ENCODE measurements around the gene DOHH. TPM values are rescaled to one million over a fixed set of nuclear protein-coding genes. Genes with fewer than 3 reads are reported as not detected.

The DOHH gene
- total RNA-seq, 4 donors from 2014 or later: 15.3 to 59.5 (median 42.8) TPM

DNA sequence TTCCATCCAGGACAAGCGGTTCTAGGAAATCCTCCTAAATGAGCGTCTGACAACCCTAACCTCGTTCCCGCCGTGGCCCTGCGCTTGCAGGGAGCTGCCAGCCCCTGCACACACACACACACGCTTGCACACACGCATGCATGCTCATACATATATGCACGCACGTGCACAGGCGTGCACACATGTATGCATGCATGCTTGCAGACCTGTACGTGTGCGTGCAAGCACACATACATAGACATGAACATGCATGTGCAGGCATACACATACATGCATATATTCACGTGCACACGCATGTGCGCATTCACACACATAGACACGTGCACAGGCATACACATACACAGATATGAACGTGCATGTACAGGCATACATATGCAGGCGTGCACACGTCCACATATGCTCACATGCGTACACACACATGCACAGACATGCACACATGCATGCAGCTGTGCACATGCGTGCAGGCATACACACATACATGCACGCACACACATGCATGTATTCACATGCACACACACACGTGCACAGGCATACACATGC is 55.7 kb downstream of the DOHH start:
- no peak overlapping the region for H3K4me3 ChIP-seq
- peaks cover 51 to 53% of the 10 kb centered on the region in 2 donors for H3K4me1 ChIP-seq
- H3K9me3 ChIP-seq: no peaks in the 10 kb centered on the region
- in situ Hi-C loops (cut with MboI; ENCODE audit: low sequenced_read_pairs in 4 of 4): no loop called here
- ATAC-seq: no peak
- intact Hi-C loops (cut with DNase I; ENCODE audit: low total_unique reads): no loop called here
- H3K27me3 ChIP-seq: no peaks in the 10 kb centered on the region
- H3K36me3 ChIP-seq: peaks cover 0 to 21% of the 10 kb centered on the region in 2 donors
- peak overlapping the region; percentile 88 to 91 (median 88) for H3K27ac ChIP-seq
- peak in 1 of 2 donors; percentile 12 for DNase-seq
- no peak for TF ChIP-seq POLR2A (IDR thresholded peaks at IDR 0.05)
- TF ChIP-seq, protein P1, sequence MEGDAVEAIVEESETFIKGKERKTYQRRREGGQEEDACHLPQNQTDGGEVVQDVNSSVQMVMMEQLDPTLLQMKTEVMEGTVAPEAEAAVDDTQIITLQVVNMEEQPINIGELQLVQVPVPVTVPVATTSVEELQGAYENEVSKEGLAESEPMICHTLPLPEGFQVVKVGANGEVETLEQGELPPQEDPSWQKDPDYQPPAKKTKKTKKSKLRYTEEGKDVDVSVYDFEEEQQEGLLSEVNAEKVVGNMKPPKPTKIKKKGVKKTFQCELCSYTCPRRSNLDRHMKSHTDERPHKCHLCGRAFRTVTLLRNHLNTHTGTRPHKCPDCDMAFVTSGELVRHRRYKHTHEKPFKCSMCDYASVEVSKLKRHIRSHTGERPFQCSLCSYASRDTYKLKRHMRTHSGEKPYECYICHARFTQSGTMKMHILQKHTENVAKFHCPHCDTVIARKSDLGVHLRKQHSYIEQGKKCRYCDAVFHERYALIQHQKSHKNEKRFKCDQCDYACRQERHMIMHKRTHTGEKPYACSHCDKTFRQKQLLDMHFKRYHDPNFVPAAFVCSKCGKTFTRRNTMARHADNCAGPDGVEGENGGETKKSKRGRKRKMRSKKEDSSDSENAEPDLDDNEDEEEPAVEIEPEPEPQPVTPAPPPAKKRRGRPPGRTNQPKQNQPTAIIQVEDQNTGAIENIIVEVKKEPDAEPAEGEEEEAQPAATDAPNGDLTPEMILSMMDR (IDR thresholded peaks at IDR 0.05 in 4 of 5, conservative IDR thresholded peaks at IDR 0.05 in 1 of 5): no peak

DNA sequence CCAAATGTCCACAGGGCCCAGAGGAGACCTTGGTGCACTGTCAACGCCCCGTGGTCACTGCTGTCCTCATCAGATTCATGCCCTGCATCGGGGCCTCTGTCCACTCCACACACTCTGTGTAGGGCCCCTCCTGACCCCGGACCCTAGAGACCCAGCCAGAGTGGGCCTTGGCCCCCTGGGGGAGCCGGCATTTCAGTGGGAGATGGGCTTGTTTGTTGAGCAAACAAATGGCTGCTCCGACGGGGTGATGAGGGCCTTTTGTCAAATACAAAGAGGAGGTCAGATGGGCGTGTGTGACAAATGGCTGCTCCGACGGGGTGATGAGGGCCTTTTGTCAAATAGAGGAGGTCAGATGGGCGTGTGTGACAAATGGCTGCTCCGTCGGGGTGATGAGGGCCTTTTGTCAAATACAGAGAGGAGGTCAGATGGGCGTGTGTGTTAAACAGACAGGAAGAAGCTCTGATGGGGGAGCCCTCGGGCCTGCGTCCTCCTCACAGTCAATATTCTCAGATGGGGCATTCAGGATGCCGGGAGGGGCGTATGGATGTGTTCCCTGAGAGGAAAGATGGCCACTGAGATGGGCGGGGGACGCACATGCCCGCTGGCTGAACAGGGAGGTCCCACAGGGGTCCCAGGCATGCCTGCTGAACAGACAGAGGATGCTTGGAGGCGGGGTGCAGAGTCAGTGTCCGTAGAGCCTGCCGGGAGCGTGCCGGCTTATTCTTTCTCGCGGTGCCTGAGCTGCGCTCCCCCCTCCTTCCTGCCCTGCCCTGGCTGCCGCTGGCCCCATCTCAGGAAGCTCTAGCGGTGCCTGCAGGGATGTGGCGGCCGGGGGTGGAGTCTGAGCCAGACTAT is 56.4 kb downstream of the DOHH start:
- Histone ChIP-seq H3K27me3 (no peaks in the 10 kb centered on the region), H3K27ac (peak overlapping the region; percentile 76 to 89 (median 85)), H3K4me1 (peaks cover 51 to 53% of the 10 kb centered on the region in 2 donors), H3K4me3 (no peak overlapping the region), H3K9me3 (no peaks in the 10 kb centered on the region), H3K36me3 (peaks cover 0 to 14% of the 10 kb centered on the region in 2 donors)
- DNase-seq: peak in 1 of 2 donors; percentile 50
- TF ChIP-seq POLR2A (IDR thresholded peaks at IDR 0.05): no peak
- TF ChIP-seq, protein P1 (IDR thresholded peaks at IDR 0.05 in 4 of 5, conservative IDR thresholded peaks at IDR 0.05 in 1 of 5): no peak
- in situ Hi-C loops (cut with MboI; ENCODE audit: low sequenced_read_pairs in 4 of 4) (no loop called here), intact Hi-C loops (cut with DNase I; ENCODE audit: low total_unique reads) (no loop called here)
- ATAC-seq: peak in 1 of 2 donors; percentile 22

GRCh38 chr19:3442487-3443071 is 57.9 kb downstream of the DOHH start:
- Histone ChIP-seq H3K4me3 (no peak overlapping the region), H3K36me3 (peaks cover 0 to 18% of the 10 kb centered on the region in 2 donors), H3K27me3 (no peaks in the 10 kb centered on the region), H3K9me3 (no peaks in the 10 kb centered on the region), H3K27ac (peak overlapping the region; percentile 76 to 89 (median 85)), H3K4me1 (peaks cover 51 to 53% of the 10 kb centered on the region in 2 donors)
- intact Hi-C loops (cut with DNase I; ENCODE audit: low total_unique reads) (no loop called here), in situ Hi-C loops (cut with MboI; ENCODE audit: low sequenced_read_pairs in 4 of 4) (no loop called here)
- peak in 1 of 2 donors; percentile 8 for ATAC-seq
- no peak for TF ChIP-seq POLR2A (IDR thresholded peaks at IDR 0.05)
- TF ChIP-seq, protein P1 (IDR thresholded peaks at IDR 0.05 in 4 of 5, conservative IDR thresholded peaks at IDR 0.05 in 1 of 5): no peak
- DNase-seq: peak in 1 of 2 donors; percentile 60

GRCh38 chr19:3441986-3442329 is 58.5 kb downstream of the DOHH start:
- no peaks in the 10 kb centered on the region for H3K9me3 ChIP-seq
- H3K36me3 ChIP-seq: peaks cover 0 to 24% of the 10 kb centered on the region in 2 donors
- TF ChIP-seq POLR2A (IDR thresholded peaks at IDR 0.05): no peak
- TF ChIP-seq, protein P1 (IDR thresholded peaks at IDR 0.05 in 4 of 5, conservative IDR thresholded peaks at IDR 0.05 in 1 of 5): no peak
- intact Hi-C loops (cut with DNase I; ENCODE audit: low total_unique reads): no loop called here
- in situ Hi-C loops (cut with MboI; ENCODE audit: low sequenced_read_pairs in 4 of 4): no loop called here
- H3K4me3 ChIP-seq: no peak overlapping the region
- H3K4me1 ChIP-seq: peaks cover 51 to 53% of the 10 kb centered on the region in 2 donors
- ATAC-seq (no peak), DNase-seq (no peak)
- no peaks in the 10 kb centered on the region for H3K27me3 ChIP-seq
- H3K27ac ChIP-seq: peak overlapping the region; percentile 76 to 89 (median 85)

Measured in gastrocnemius medialis (tissue), 4 donors.